ENCODE measurements around the gene LRRC47. TPM values are rescaled to one million over a fixed set of nuclear protein-coding genes. Genes with fewer than 3 reads are reported as not detected.

LRRC47 gene
- total and polyA plus RNA-seq, 2 of the 8 experiments (the other 6 are each of a cell fraction or from before 2014, with no cell fraction given), result 38.3 to 82.4 TPM

DNA sequence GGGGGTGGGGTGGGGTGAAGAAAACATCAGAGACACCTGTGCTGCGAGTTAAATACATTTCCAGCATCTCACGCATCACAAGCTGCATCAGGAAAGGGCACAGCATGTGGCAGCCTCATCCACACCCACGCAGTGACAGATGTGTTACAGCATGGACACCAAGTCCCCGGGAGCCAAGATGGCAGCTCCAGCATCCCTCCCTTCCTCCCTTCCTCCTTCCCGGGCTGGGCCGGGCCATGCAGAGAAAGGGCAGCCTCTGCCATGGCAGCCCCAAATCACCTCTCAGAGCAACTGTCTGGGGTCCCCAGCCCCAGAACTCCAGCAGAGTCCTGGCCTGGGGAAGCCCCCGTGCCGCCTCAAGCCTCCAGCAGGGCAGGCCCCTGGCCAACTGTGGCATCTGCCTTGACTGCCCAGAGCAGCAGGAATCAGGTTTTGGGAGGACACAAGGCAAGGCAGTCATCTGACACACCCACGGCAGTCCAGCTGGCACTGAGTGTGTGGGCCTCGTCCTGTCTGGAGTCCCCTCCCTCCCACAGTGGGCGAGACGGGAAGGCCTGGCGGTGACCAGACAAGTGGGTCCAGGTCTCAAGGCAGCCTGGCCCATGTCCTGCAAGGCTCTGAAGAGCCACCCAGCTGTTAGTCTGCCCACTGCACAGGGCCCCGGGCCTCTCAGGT, 17.6 kb downstream of the LRRC47 start:
- H4K5ac ChIP-seq (ENCODE audit: insufficient read length, low read depth, low read length), result no peak overlapping the region
- no peaks in the 10 kb centered on the region for H3K79me2 ChIP-seq (ENCODE audit: control insufficient read depth in 1 of 2, insufficient read depth in 2 of 2, low read length in 2 of 2)
- H2AFZ ChIP-seq (ENCODE audit: low read length), result no peak overlapping the region
- no peak for FAIRE-seq
- no peak overlapping the region for H3K56ac ChIP-seq (replicated peaks; ENCODE audit: insufficient read length, low read depth, low read length)
- peaks cover 0 to 21% (median 9%) of the 10 kb centered on the region in 4 experiments; a peak in 6 of 7 replicates for H3K4me1 ChIP-seq (replicated peaks in 1 of 4; ENCODE audit: control insufficient read depth in 3 of 4, insufficient read depth in 4 of 4, low read length in 3 of 4)
- H4K8ac ChIP-seq (ENCODE audit: extremely low read depth, insufficient read depth, low read length), result no peak overlapping the region
- H3K9me3 ChIP-seq (ENCODE audit: insufficient read depth in 2 of 2, low read depth in 1 of 2, low read length in 1 of 2), result no peaks in the 10 kb centered on the region
- no peak overlapping the region for H3K23ac ChIP-seq (ENCODE audit: insufficient read length)
- POLR2A ChIA-PET (ENCODE audit: partially characterized antibody), result interaction anchor here (0.9 to 5.8 kb wide), 5 partner anchors 11 to 81 kb away, joined by 3 to 84 read pairs (median 3); partner anchors contain the start of gene LRRC47
- H3K18ac ChIP-seq (ENCODE audit: extremely low read depth, low read length), result no peak overlapping the region
- no peak overlapping the region for H2BK20ac ChIP-seq (ENCODE audit: low read length)
- H3K27me3 ChIP-seq (replicated peaks in 1 of 4; ENCODE audit: control insufficient read depth in 3 of 4, extremely low read depth in 1 of 4, insufficient read depth in 3 of 4, low read length in 3 of 4), result no peaks in the 10 kb centered on the region; a peak in 1 of 7 replicates
- H3K4me3 ChIP-seq (ENCODE audit: extremely low read depth in 1 of 4, insufficient read depth in 2 of 4, low read depth in 3 of 4, low read length in 4 of 4), result no peak overlapping the region
- H3K14ac ChIP-seq (ENCODE audit: insufficient read length), result no peak overlapping the region
- no peak overlapping the region for H3K9ac ChIP-seq (replicated peaks in 1 of 4; ENCODE audit: extremely low read depth in 1 of 4, low read depth in 3 of 4, low read length in 3 of 4)
- H2BK12ac ChIP-seq (ENCODE audit: low read depth, low read length), result no peak overlapping the region
- H3K36me3 ChIP-seq (ENCODE audit: control insufficient read depth in 2 of 4, insufficient read depth in 4 of 4, low read length in 3 of 4), result peaks cover 23 to 39% (median 36%) of the 10 kb centered on the region in 4 experiments
- H2BK120ac ChIP-seq (replicated peaks; ENCODE audit: low read depth, low read length), result no peak overlapping the region
- peaks cover 8 to 21% of the 10 kb centered on the region in 2 experiments for H4K20me1 ChIP-seq (replicated peaks in 1 of 2; ENCODE audit: control insufficient read depth in 1 of 2, insufficient read depth in 2 of 2, low read length in 2 of 2)
- no peaks in the 10 kb centered on the region for H3K23me2 ChIP-seq (ENCODE audit: low read depth, low read length)
- DNase-seq (ENCODE audit: low read depth in 1 of 2, low spot score in 2 of 2), result no peak
- no peak overlapping the region for H3K27ac ChIP-seq (ENCODE audit: low read depth, low read length)
- H3K4me2 ChIP-seq (ENCODE audit: insufficient read depth in 1 of 2, low read depth in 2 of 2, low read length in 2 of 2), result no peak overlapping the region
- TF ChIP-seq, protein P1, sequence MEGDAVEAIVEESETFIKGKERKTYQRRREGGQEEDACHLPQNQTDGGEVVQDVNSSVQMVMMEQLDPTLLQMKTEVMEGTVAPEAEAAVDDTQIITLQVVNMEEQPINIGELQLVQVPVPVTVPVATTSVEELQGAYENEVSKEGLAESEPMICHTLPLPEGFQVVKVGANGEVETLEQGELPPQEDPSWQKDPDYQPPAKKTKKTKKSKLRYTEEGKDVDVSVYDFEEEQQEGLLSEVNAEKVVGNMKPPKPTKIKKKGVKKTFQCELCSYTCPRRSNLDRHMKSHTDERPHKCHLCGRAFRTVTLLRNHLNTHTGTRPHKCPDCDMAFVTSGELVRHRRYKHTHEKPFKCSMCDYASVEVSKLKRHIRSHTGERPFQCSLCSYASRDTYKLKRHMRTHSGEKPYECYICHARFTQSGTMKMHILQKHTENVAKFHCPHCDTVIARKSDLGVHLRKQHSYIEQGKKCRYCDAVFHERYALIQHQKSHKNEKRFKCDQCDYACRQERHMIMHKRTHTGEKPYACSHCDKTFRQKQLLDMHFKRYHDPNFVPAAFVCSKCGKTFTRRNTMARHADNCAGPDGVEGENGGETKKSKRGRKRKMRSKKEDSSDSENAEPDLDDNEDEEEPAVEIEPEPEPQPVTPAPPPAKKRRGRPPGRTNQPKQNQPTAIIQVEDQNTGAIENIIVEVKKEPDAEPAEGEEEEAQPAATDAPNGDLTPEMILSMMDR (IDR thresholded peaks at IDR 0.05; ENCODE audit: control extremely low read depth in 1 of 3, insufficient read depth in 1 of 3, low read depth in 1 of 3, low read length in 3 of 3), result no peak
- TF ChIP-seq POLR2AphosphoS5 (IDR thresholded peaks at IDR 0.05; ENCODE audit: low read depth, low read length), result peak; percentile 39
- no peak overlapping the region for H4K91ac ChIP-seq (replicated peaks; ENCODE audit: insufficient read length, low read length)
- no peak overlapping the region for H3K4ac ChIP-seq (replicated peaks; ENCODE audit: insufficient read length, low read depth, low read length)
- no peak overlapping the region for H2BK5ac ChIP-seq (ENCODE audit: low read depth, low read length)
- no peak overlapping the region for H2AK5ac ChIP-seq (ENCODE audit: low read depth, low read length)
- H3K79me1 ChIP-seq (ENCODE audit: low read depth, low read length), result no peaks in the 10 kb centered on the region; the same call in 1 of the 2 replicates
- H2BK15ac ChIP-seq (ENCODE audit: low read length), result no peak overlapping the region
- 88% methylated on average over 14 of the region's 14 CpGs; no CpG with 5 or more reads in 1 of the 2 experiments for WGBS, 2 experiments (ENCODE audit: extremely low coverage in 1 of 2, insufficient coverage in 1 of 2, insufficient read length in 1 of 2, insufficient replicate concordance in 2 of 2, low coverage in 1 of 2, low lambda C conversion rate in 2 of 2, missing lambda C conversion rate in 1 of 2)
- CTCF ChIA-PET (ENCODE audit: partially characterized antibody), result interaction anchor here (1.0 to 1.6 kb wide), 5 partner anchors 9 to 54 kb away, joined by 3 to 8 read pairs (median 3); no protein-coding TSS in a partner anchor

All from H1 (cell line).